Hematopoietic multipotent progenitor cell treated with erythropoietin and hydrocortisone succinate and interleukin-3 and kit ligand, for 17 days (in vitro differentiated cells): Measurements from ENCODE around the gene KIAA1586.
"Not testable (repeated sequence)": the region's sequence is repeated elsewhere in the genome, so short reads cannot be mapped to it uniquely, and the experiment has no call there.

Experiments
- DNase-seq: peaks from one replicate; pipeline ENCODE4 v3.0.0-alpha.2; 2015; ENCODE audit warnings: low spot score

The KIAA1586 gene

DNA sequence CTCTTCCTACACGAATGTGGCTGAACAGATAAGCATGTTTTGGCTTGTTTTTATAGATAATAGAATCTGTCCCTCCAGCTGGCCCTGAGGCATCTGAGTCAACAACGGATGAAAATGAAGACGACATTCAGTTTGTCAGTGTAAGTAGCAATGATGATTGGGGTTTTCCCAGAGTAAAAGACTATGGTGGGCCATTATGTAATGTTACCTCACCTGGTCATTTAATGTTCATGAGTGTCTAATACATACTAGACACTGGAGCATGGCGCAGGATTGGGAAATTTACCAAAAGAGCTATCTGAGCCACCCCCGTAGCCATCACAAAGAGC lies 728 bp downstream of the KIAA1586 start:
- DNase-seq = not testable (repeated sequence)

GRCh38 chr6:57047859-57048258 lies 1.4 kb downstream of the KIAA1586 start:
- DNase-seq = peak; percentile 53

DNA sequence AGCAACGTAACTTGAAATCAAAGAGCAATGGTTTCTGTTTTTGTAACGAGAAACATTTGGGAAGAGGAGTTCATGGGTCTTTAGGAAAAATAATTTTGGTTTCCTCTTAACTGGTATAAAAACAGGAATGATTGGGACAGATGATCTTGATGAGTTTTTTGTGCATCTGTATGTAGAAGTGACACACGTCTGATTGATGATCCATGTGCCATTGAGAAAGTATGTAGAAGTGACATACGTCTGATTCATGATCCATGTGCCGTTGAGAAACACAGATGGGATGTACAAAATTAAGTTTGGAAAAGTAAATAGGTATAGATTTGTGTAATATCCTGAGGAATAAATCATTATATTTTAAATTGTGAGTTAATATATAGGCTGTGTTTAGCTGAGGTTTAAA lies 2.1 kb downstream of the KIAA1586 start:
- no peak for DNase-seq

- no peak for DNase-seq
Observed at GRCh38 chr6:57063847-57064246, 17.4 kb downstream of the KIAA1586 start.

DNA sequence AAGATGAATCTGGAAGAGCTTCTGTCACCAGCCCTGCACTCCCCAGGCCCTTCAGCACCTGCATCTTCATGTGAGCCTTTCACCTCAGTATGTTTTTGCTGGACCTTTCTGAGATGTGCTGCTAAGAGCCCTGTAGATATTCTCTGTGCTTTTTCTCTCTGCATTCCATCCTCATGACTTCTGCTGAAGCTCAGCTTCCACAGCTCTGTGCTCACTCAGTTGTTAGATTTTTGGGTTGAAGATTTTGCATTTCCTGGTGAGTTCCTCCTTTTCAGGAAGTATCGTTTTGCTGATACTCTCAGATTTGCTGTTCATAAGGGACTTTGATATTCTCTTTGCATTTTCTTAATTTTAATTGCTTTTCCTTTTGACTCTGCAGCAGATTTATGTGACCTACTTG lies 18.3 kb downstream of the KIAA1586 start:
- no peak for DNase-seq

GRCh38 chr6:57068061-57068460 lies 21.6 kb downstream of the KIAA1586 start:
- DNase-seq = no peak

GRCh38 chr6:57069228-57069627 lies 22.7 kb downstream of the KIAA1586 start:
- no peak for DNase-seq

GRCh38 chr6:57069920-57070331 lies 23.4 kb downstream of the KIAA1586 start:
- DNase-seq = no peak

DNA sequence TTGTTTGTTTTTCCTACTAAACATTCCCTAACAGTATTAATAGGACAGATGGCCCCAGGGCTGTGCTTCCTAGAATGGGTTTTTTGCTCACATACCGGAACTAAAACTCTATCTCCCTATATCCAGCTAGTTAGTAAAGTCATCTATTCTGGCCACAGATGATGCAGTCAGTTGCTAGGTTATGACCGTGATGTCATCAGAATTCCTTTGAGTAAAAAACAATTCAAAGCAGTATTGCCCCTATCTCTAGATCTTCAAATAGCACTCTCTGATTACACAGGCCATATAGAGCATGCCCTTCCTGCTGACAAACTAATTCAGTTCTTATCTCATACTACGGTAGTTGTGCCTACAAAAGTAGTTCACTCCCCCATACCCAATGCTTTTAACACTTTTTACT lies 25.6 kb downstream of the KIAA1586 start:
- no peak for DNase-seq

- no peak for DNase-seq
Observed at GRCh38 chr6:57074383-57074782, 27.9 kb downstream of the KIAA1586 start.

- no peak for DNase-seq
Observed at GRCh38 chr6:57075092-57075491, 28.6 kb downstream of the KIAA1586 start.

DNA sequence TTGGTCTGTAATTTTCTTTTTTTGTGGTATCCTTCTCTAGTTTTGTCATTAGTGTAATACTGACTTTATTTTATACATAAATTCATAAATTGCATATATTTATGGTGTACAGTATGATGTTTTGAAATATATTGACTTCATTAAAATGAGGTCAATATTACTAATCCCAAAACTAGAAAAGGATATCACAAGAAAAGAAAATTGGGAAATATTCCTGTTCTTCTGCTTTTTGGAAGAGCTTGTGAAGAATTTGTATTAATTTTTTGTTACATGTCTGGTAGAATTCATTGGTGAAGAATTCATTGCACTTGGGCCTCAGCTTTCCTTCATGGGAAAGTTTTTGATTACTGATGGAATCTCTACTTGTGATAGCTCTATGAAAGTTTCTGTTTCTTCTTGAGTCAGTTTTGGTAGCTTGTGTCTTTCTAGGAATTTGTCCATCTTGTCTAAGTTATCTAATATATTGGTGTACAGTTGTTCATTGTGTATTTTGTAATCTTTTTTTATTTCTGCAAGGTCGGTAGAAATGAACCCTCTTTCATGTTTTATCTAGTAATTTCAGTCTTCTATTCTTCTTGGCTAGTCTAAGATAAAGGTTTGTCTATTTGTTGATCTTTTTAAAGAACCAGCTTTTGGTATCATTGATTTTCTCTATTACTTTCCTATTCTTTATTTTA lies 32.2 kb downstream of the KIAA1586 start:
- DNase-seq = no peak

- DNase-seq = no peak
Observed at GRCh38 chr6:57085471-57085870, 39.0 kb downstream of the KIAA1586 start.

DNA sequence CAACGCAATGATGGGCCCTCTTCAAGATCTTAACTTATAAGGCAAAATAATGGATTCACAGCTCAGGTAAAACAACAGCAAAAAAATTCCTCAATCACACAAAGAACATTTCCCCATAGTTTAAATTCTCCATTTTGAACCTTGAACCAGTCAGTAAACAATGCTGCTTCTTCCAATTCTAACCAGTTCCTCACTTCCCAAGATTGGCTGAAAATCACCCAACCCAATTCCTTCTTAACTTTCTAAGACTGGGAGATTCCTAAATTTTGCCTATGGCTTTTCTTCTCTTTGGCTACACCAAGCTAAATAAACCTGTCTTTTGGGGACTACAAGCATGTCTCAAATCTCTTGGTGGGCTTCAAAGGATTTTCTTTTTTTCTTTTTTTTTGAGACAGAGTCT lies 40.4 kb downstream of the KIAA1586 start:
- DNase-seq = no peak

DNA sequence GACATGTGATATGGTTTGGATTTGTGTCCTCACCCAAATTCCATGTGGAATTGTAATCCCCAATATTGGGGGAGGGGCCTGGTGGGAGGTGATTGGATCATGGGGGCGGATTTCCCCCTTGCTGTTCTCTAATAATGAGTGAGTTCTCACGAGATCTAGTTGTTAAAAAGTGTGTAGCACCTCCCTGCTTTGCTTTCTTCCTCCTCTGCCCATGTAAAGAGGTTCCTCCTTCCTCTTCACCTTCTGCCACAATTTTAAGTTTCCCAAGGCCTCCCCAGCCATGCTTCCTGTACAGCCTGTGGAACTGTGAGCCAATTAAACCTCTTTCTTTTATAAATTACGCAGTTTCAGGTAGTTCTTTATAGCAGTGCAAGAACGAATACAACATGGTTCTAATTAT lies 41.4 kb downstream of the KIAA1586 start:
- DNase-seq = no peak

DNA sequence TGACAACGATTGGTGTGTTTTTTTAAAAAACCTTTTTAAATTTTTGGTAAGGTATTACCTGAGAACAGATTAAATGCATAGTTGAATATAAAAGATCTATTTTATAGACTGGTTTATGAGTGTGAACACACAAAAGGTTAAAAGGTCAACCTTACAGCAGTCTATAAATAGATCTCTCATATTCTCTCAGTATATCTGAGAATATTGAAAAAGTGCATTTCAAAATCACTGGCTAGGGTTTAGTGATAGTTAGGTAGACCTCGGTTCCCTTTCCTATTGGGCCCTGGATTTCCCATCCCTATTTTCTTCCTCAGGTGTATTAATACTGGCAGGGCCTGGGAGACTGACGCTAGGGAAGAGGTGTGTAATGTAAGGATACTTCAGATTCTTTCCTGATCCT lies 42.8 kb downstream of the KIAA1586 start:
- no peak for DNase-seq

DNA sequence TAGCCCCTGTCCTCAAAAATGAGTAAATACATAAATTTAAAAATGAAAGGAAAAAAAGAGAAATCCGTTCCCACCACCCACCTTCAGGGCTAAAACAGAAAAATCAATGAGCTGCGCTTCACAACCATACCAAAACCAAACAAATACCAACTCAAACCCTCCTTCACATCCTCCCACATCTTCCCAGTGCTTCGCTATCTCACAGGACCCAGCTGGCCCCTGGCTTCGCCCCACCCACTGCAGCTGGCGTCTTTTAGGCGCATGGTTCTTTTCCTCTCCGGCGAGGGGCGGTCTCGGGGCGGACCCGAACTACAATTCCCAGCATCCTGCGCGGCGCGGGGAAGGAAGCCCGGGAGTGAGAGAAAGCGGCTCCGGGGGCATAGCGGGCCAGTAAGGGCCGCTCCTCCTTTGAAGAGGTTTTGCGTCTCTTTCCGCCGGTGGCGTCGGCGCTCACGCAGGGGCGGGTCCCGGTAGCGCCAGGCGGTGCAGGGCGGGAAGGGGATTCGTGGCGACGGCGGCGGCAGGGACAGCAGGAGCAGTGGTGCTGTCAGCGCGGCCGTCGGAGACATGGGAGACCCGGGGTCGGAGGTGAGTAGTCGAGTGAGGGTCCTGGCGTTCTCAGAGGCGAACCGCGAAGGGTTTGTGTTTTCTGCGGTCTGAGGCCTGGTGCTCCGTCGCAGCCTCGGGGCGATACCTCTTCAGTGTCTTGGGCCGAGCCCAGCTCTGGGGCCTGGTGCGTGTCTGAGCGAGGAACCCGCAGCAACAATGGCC lies 43.4 kb downstream of the KIAA1586 start, which contains the start of gene ZNF451:
Gene ZNF451 (plus strand): TSS at position 502 of the 771 bp plus-strand sequence. CDS start 66 bp downstream, at position 568.
- peak; percentile 98 for DNase-seq

DNA sequence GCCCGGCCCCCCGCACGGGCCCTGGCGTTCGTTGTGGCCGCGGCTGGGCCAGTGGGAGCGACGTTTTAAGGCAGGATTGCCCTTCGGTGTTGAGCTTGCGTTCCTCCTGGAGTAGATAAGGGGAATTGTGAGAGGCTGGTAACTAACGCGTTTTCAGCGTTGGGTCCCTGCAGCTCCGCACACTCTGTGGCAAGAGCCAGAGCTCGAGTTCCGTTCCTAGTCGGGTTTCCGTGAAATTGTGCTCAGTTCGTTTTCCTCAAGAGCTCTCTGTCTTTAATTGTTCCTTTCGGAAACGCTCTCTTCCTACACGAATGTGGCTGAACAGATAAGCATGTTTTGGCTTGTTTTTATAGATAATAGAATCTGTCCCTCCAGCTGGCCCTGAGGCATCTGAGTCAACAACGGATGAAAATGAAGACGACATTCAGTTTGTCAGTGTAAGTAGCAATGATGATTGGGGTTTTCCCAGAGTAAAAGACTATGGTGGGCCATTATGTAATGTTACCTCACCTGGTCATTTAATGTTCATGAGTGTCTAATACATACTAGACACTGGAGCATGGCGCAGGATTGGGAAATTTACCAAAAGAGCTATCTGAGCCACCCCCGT lies 44.1 kb downstream of the KIAA1586 start:
- not testable (repeated sequence) for DNase-seq

DNA sequence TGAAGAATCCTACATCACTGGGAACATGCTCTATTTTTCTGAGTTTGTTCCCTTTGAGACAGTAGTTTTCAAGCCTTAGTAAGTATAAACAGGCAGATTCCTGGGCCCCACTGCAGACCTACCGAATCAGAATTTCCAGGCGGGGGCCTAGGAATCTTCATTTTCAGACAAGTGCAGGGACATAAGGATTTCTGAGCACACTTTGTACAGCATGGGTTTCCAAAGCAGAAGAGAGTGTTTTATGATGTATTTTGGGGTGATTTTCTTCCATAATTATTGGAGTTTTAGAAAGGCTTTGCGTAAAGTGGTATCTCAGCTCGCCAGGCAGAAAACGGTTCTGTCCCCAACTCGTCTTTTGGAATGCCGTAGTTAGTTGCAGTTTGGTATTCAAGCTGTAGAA lies 44.9 kb downstream of the KIAA1586 start:
- DNase-seq = not testable (repeated sequence)

DNA sequence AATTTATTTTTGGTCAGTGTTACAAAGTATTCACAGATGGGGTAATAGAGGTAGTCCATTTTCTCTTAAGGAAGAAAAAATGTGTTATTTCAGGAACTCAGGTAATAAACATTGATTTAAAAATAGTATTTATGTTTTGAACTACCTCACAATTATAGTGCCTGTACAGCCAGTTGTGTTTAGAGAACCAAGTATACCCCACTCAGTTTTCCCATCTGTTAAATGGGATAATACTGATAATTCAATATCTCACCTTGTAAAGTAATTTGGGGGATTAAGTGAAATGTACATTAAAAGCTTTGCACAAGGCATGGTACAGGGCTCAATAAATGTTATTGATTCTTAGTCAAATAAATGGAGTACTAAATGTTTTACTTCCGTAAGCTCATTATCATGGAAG lies 48.2 kb downstream of the KIAA1586 start:
- DNase-seq = no peak

GRCh38 chr6:57097596-57097995 lies 51.1 kb downstream of the KIAA1586 start:
- no peak for DNase-seq

DNA sequence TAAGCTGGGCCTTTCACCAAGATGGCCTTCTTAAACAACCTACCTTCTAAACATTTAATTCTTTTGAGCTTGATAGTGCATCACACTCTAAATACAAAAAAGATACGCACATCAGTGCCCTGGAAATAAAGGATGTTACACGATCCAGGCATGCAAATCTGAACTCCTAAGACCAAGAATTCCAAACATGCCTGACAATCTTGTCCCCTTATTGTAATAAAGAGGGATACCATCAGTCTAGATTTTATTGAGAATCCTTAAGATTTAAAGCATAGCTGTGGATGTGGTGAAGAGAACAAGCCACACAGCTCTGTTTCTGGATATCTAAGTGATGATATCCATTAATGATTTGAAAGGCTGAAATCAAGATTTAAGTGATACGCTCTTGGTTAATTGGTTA lies 56.5 kb downstream of the KIAA1586 start:
- no peak for DNase-seq

DNA sequence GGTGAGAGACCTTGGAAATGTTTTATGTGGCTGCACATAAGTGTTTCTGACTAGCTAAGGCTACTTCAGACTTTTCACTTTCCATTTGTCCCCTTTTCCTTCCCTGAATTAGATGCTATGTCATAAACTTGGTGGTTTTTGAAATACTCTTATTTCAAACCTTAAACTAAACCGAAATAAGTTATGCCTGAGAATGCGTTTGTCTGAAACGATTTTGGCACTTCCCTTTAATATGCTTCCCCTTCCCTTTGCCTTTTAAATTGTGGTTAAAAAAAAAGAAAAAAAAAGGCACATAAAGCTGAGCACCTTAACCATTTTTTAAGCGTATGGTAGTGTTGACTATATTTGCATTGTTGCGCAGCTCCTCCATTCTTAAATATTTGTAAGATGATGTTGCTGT lies 57.8 kb downstream of the KIAA1586 start:
- DNase-seq = no peak
